GM18520 (cell line): ENCODE results near the gene CHMP5.
"Not testable (repeated sequence)": the region's sequence is repeated elsewhere in the genome, so short reads cannot be mapped to it uniquely, and the experiment has no call there.

ENCODE experiments used
- ATAC-seq: cut with Tn5 transposase; IDR thresholded peaks from one replicate; pipeline ENCODE4 v1.9.1; 2021; ENCODE audit not compliant: unreplicated experiment

The CHMP5 gene

DNA sequence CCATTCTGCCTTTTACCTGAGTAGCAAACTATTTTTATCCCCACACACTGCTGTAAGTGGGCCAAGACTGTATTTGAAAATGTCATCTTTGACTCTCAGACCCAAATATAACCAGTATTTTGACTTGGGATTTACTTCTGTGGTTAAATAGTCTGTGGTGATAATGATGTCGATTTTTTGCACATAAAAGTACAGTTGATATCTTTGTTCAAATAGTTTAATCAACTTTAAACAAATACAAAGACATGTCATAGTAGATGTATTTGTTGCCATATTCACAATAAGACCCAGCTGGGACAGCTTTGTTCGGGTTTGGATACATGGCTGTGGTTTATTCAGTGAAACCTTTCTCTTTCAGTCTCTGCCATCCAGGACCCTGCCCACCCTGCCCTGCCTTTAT is 45.9 kb downstream of the CHMP5 start:
- no peak for ATAC-seq

DNA sequence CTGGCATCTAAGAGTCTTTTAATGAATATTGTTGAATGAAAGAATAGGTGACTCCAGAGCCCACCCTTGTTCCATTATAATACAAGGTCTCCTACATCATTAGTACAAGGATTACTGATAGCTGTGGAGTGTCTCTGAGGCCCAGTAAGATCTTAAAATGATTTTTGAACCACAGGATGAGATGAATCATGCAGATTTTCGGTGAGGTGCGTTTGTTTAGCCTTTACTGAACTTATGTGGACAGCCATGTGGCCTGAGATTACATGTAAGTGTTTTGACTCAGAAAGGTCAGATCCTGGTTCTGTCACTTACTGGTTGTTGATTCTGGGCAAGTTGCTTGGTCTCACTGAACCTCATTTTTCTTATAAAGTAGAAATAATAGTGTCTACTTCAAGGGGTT is 47.1 kb downstream of the CHMP5 start:
- no peak for ATAC-seq

DNA sequence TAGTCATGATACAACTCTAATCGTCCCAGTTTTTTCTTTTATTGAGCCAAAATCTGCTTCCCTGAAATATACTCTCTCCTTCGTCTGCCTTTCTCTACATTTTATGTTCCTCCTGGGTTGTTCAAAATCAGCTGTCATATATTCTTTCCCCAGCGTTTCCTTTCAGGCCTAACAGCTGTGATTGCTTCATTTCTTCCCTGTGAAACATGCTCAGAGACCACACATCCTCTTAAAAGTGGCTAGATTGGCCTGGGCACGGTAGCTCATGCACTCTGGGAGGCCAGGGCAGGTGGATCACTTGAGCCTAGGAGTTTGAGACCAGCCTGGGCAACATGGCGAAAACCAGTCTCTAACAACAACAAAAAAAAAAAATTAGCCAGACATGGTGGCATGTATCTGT is 50.5 kb downstream of the CHMP5 start:
- ATAC-seq = no peak

DNA sequence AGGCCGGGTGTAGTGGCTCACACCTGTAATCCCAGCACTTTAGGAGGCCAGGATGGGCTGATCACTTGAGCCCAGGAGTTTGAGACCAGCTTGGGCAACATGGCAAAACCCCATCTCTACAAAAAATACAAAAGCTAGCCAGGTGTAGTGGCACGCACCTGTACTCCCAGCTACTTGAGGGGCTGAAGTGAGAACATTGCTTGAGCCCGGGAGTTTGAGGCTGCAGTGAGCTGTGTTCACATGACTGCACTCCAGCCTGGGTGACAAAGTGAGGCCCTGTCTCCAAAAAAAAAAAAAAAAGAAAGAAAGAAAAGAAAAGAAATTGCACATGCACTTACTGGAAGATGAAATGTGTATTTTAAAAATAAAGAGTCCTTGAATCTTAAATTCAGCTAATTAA is 52.3 kb downstream of the CHMP5 start:
- not testable (repeated sequence) for ATAC-seq

GRCh38 chr9:33318225-33318624 is 53.4 kb downstream of the CHMP5 start:
- no peak for ATAC-seq

GRCh38 chr9:33318781-33319180 is 53.9 kb downstream of the CHMP5 start:
- no peak for ATAC-seq

DNA sequence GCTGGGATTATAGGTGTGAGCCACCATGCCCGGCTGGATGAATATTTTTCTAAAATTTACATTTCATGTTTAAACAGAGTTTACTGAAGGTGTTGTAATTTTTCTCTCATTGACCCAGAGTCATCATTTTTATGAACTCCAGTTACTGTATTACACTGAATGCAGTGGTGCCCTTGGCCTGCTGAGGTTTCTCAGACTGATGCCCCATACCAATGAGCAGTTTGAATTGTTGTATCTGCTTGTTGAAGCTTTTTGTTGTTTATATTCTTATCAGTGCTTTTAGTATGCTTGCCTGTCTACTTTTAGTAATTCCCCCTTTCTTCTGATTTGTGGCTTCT is 55.4 kb downstream of the CHMP5 start:
- no peak for ATAC-seq

GRCh38 chr9:33320568-33321261 is 55.9 kb downstream of the CHMP5 start:
- no peak for ATAC-seq

DNA sequence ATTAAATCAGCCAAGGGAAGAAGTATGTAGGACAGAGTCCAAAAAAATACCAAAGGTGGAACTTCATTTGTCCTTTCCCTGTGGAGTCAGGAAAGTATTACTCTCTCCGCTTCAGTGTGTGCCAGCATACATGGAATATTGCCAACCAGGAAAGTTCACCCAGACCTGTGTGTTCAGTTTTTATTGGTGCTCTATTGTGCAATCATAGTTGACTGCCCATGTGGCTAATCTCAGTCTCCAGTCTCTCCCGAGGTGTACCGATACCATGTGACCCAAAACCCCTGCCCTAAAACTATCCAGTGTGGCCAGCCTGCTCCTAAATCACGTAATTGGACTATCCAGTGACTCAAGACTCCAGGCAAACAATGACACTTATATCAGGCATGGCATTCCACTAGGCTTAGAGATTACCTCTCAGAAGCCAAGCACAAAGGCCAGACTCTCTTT is 64.3 kb downstream of the CHMP5 start:
- ATAC-seq = no peak

- ATAC-seq = no peak
Observed at GRCh38 chr9:33329979-33330378, 65.1 kb downstream of the CHMP5 start.

DNA sequence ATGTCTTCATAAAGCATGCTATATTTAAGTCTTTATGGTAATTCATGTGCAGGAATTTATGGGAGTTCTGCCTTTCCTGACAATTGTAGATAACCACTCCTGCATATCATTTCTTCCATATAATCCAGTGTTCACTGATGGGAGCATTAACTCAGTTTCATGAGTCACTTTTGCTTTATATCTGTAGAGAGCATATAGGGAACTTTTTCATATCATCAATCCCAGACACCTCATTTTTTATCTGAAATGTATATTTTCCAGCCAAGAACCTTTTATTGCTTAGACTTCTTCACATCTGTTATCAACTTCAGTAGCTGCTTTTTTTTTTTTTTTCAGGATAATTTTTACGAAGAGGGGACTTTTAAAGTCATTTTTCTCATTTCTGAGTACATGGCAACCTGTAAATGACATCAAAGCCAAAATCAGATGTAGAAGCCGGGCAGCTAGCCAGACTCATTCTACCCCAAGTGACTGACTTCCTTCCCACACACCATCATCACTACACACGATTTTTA is 66.6 kb downstream of the CHMP5 start:
- ATAC-seq = no peak
